ENCODE results near the gene FZD4.
"Not testable (repeated sequence)": the region's sequence is repeated elsewhere in the genome, so short reads cannot be mapped to it uniquely, and the experiment has no call there.

DNA sequence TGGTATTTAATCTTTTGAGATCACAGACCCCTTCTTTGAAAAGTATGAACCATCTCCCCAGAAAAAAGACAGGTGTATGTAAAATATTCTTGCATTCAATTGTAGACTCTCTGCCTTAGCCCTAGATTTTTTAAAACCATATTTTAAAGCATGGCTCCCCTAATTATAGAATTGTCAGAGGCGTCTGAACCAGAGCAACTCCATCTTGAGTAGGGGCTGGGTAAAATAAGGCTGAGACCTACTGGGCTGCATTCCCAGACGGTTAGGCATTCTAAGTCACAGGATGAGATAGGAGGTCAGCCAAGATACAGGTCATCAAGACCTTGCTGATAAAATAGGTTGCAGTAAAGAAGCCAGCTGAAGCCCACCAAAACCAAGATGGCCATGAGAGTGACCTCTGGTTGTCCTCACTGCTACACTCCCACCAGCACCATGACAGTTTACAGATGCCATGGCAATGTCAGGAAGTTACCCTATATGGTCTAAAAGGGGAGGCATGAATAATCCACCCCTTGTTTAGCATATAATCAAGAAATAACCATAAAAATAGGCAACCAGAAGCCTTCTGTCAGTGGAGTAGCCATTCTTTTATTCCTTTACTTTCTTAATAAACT lies 17.9 kb downstream of the FZD4 start:
- TF ChIP-seq RAD21 (IDR thresholded peaks at IDR 0.05; ENCODE audit: low read depth); POLR2A (IDR thresholded peaks at IDR 0.05; ENCODE audit: borderline replicate concordance, extremely low read depth, insufficient read depth, insufficient read length); TCF7L2 (IDR thresholded peaks at IDR 0.05; ENCODE audit: borderline replicate concordance, extremely low read depth, insufficient read depth, insufficient read length): not testable (repeated sequence)
